Stimulated activated CD8-positive, alpha-beta memory T cell treated with anti-CD3 and anti-CD28 coated beads, Interleukin-12 subunit alpha, Interleukin-12 subunit beta, amount 100 ng/mL, for 4 hours (primary cell): ENCODE data around the gene COQ10B.
"Not testable (repeated sequence)": the region's sequence is repeated elsewhere in the genome, so short reads cannot be mapped to it uniquely, and the experiment has no call there.

ENCODE experiments used
- DNase-seq: peaks from one replicate; pipeline ENCODE4 v3.0.0-alpha.2; 2020; ENCODE audit warnings: low read depth

Gene COQ10B

DNA sequence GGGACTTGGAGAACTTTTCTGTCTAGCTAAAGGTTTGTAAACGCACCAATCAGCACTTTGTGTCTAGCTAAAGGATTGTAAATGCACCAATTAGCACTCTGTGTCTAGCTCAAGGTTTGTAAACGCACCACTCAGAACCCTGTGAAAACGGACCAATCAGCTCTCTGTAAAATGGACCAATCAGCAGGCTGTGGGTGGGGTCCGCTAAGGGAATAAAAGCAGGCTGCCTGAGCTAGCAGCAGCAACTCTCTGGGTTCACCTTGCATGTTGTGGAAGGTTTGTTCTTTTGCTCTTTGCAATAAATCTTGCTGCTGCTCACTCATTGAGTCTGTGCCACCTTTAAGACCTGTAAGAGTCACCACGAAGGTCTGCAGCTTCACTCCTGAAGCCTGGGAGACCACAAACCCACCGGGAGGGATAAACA, 2.4 kb upstream of the COQ10B start:
- not testable (repeated sequence) for DNase-seq

DNA sequence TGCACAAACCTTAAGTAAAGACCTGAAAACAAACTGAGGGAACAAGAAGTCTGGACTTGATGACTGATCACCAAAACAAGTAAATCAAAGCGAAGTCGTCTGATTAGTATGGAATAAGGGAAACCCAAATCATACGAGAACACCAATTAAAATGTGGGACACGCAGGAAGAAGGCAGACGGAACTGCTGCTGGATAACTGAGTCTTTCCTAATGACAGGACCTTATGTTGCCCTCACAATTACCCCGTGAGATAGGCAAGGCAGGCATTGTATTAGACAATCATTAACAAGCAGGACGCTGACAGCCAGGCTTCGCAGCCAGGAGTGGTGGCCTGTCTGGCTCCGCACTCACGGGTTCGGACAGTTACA, 614 bp upstream of the COQ10B start:
- no peak for DNase-seq

DNA sequence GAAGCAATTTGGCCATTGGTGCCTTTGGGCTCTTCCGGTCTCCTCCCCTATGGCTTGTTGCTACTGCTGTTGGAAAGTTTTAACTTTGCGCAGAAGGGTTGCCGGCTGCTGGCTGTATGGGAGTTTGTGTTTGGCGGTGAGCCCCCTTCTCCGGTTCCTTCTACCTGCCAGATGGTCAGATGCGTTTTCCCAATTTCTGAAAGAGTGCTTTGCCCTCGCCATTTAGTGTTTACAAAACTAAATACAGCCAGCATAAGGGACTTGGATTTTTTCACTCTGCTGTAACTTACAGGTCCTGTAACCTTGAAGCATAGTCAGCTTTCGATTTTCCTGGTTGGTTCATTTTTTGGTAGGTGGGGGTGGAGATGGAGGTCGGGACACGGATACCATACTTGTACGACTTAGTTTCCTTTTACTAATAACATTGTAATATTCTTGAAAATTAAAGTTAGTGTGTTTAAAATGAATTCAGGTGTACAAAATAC, 604 bp downstream of the COQ10B start:
- no peak for DNase-seq

DNA sequence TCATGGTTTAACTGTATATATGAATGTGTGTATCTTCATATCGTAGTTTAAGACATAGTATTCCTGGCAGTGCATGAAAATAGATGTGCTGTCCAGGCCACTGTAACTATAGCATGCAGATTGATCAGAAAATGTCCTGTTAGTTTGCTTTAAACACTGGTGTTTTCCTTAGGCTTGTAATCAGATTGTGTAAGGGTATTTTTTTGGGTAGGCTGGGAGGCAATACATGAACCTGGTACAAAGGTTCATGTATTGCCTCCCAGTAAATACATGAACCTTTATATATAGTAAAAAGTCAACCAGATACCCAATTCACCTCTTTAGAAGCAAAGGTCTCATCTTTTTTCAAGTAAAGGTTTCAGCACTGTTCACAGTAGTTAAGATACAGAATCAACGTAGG, 1.6 kb downstream of the COQ10B start:
- DNase-seq: no peak

DNA sequence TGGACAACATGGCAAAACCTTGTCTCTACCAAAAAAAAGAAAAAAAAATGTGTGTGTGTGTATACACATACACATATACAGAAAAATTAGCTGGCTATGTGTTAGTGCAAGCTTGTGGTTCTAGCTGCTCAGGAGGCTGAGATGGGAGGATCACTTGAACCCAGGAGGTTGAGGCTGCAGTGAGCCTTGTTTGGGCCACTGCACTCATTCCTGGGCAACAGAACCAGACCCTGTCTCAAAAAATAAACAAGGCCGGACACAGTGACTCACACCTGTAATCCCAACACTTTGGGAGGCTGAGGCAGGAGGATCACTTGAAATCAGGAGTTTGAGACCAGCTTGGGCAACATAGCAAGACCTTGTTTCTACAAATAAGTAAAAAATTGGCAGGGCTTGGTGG, 2.1 kb downstream of the COQ10B start:
- no peak for DNase-seq

DNA sequence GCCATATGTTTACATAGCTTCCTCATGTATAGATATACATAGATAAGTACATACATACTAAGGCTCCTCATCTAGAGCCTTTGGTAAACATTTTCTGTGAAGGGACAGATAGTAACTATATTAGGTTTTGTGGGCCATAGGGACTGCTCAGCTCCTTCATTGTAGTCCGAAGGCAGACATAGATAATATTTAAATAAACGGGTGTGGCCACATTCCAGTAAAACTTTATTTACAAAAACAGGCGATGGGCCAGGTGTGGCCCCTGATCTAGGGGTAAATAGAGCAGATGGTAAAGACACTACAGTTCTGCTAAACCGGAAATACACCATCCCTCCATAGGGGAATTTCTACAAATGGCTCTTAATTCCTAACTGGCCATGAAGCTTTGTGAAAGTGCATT, 7.3 kb downstream of the COQ10B start:
- no peak for DNase-seq

DNA sequence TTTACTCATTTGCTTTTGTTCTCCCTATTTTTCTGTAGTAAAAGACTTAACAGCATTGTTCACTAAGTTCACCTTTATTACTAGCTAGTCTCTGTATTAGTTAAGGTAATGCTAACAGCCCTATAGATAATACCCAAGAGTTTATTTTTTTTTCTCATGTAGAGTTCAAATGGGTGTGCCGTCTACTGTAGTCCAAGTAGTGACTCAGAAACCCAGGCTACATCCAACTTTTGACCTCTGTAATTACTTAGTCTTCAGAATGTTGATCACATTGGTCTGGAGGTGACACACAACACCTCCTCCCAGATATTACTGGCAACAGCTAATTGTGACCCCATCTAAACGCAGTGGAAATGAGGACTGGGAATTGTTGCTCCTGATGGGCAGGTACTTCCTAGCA, 7.7 kb downstream of the COQ10B start:
- no peak for DNase-seq

DNA sequence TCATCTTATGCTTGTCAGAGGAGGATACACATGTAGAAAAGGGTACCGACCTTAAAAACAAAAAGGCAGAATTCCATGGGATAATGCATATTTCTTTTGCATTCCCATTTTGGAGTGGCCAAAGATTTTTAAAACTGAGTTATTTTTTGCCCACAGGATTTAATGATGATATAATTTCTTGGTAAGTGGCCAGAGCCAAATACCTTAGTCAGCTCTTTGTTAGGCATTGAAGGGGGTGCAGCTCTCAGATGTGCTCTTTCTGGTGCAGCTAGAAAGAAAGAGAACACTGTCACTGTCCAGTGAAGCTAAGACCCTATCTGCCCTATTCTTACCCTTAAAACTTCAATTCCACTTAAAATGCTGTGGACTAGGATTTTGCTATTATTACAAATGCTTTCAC, 10.8 kb downstream of the COQ10B start:
- no peak for DNase-seq

- no peak for DNase-seq
Measured at GRCh38 chr2:197472166-197472565, 18.8 kb downstream of the COQ10B start.

- no peak for DNase-seq
Measured at GRCh38 chr2:197477797-197478196, 24.4 kb downstream of the COQ10B start.

- no peak for DNase-seq
Measured at GRCh38 chr2:197480165-197481036, 27.0 kb downstream of the COQ10B start.

GRCh38 chr2:197484248-197484647, 30.9 kb downstream of the COQ10B start:
- DNase-seq: not testable (repeated sequence)

DNA sequence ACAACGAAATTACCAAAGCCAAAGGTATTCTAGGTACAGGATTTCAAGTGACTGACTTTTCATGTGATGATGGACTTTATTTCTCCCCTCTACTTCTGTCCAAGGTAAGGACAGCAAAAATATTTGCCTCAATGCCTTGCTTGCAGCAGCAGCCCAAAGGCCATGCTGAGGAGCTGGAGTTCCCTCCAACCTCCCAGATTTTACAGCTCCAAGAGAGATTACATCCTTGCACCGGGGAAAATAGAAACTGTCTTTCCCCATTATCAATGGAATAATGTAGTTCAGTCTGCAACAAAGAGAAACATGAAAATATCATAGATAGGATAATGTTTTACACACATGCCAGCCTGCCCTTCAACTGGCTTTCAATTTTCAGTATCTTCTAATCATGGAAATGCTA, 32.8 kb downstream of the COQ10B start:
- DNase-seq: no peak

DNA sequence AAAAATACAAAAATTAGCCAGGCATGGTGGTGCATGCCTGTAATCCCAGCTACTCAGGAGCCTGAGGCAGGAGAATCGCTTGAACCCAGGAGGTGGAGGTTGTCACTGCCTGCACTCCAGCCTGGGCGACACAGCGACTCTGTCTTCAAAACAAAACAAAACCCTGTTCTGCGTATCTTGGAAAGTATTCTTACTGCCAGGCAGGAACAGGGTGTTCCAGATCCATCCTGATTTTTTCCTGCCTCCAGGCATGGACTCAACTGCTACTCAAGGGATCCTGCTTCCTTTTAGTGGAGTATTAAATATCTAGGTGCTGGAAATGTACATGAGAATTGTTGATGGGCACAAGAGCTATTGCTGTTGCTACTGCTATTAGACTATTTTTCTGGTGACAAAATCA, 34.0 kb downstream of the COQ10B start:
- no peak for DNase-seq

- no peak for DNase-seq
Measured at GRCh38 chr2:197495433-197496134, 42.2 kb downstream of the COQ10B start.

- DNase-seq: no peak
Measured at GRCh38 chr2:197496695-197497094, 43.3 kb downstream of the COQ10B start.

DNA sequence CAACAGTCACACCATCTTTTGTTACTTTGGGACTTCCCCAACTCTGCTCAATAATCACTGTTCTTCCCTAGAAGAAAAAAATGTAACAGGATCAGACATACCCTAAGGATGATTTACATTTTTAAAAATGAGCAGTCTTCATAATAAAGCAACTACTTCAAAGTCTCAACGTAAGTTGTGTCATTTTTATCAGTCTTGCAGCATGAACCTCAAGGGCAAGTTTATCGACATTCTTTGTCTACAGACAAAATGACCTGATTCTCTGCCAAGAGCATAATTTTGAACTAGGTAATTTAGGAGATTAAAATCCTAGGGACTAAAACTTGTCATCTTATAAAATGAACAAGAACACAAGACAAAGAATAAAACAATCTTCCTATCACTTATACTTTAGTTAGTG, 44.0 kb downstream of the COQ10B start:
- DNase-seq: no peak

DNA sequence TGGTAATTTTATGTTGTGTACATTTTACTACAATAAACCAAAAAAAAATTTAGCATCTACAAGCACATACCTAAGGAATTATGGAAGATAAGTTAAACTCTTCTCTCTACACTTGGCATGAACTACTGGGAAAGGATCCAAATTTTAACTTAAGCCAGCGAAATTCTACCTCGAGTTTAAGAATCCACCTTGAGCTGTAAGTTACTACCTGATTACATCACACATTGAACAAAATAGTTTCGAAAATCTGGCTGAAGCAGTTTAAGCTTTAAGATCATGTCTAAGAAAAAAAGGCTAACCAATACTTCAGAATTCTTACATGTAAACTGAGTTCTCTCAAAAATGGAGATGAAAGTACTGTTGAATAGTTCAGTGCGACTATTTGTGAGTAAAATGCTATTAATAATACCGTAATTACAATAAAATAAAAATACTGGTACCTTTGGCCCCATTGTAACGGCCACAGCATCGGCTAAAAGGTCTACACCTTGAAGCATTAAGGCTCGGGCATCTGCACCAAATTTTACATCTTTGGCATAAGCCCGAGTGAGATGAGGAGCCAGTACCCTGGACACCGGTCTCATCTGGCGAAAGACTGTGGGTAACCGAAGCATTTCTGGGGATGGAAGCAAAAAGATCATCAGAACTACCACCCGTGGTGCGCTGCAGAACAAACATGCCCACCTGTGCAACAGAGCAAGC, 45.0 kb downstream of the COQ10B start:
- DNase-seq: no peak

- DNase-seq: peak; percentile 46
Measured at GRCh38 chr2:197498937-197499593, 45.7 kb downstream of the COQ10B start.

- peak; percentile 97 for DNase-seq
Measured at GRCh38 chr2:197499594-197500502, 46.5 kb downstream of the COQ10B start, which contains the start of the genes HSPD1 and HSPE1. HSPD1 (minus strand) TSS chr2:197499840; CDS start chr2:197498848, 992 bp downstream. HSPE1 (plus strand) TSS chr2:197500379; CDS start chr2:197500437, 58 bp downstream.
